ENCODE data around the gene RPL6.

RPL6 gene

DNA sequence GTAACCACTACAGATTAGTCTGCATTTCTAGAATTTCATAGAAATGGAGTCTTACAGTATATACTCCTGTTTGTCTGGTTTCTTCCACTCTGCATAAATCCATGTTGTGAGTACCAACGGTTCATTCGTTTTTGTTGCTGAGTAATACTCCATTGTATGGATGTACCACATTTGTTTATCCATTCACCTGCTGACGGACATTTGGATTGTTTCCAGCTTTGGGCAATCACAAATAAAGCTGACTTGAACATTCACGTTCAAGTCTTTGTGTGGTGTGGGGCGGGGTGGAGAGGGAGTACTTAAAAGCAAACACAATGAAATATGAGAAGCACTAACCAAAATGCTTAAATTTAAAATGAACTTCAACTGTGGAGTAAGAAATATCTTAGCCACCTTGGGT, 34.3 kb downstream of the RPL6 start:
- no peak for DNase-seq

DNA sequence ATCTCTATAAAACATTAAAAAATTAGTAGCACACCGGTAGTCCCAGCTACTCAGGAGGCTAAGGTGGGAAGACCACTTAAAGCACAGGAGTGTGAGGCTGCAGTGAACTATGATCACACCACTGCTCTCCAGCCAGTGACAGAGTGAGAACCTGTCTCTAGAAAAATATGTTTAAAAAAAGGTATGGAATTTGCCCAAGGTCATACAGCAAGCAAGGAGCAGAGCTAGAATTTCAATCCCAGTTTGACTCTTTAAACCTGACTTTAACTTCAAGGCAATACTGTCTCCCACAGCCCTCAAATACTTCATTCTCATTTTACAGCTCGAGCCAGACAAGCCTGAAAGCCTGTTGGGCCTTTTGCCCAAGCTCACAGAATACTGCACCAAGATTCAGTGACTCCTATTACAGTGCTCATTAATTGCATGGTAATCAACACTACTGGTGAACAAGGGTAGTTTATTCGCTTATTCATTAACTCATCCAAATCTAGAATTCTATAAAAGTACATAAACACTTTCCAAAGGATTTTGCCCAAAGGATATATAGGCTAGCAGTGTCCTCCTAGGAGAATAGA, 35.2 kb downstream of the RPL6 start:
- no peak for DNase-seq

DNA sequence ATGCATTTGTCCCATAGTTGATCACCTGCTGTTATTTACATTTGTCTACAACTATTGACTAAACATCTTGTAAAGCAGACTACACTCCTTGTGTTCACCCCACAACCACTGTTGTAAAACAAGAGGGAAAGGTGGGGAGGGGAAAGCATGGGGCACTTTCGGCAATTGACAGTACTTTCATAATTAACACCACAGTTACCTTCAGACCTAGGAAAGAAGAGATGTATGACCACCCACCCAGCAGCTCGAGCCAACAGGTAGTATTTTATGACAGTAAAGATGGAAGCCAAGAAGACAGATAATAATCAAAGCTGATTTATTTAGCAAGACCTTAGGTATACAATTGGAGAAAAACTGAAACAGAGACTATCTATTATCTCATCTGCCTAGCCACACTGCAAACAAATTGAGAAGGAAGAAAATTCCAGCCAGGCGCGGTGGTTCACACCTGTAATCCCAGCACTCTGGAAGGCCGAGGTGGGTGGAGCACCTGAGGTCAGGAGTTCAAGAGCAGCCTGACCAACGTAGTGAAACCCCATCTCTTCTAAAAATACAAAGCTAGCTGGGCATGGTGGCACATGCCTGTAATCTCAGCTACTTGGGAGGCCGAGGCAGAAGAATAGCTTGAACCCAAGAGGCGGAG, 38.4 kb downstream of the RPL6 start:
- DNase-seq = no peak

DNA sequence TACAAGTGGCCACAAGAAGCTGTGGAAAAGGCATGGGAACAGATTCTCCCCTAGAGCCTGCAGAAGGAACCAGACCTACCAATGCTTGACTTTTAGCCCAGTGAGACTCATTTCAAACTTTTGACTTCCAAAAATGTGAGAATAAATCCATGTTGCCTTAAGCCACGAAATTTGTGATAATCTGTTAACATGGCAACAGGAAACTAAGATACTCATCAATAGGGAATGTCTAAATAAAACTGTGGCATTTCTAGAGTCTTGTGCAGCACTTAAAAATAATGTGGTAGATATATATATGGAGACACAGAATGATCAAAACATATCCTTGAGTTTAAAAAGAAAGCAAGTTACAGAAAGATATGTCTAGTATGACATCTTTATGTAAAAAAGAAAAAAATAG, 39.2 kb downstream of the RPL6 start:
- no peak for DNase-seq

DNA sequence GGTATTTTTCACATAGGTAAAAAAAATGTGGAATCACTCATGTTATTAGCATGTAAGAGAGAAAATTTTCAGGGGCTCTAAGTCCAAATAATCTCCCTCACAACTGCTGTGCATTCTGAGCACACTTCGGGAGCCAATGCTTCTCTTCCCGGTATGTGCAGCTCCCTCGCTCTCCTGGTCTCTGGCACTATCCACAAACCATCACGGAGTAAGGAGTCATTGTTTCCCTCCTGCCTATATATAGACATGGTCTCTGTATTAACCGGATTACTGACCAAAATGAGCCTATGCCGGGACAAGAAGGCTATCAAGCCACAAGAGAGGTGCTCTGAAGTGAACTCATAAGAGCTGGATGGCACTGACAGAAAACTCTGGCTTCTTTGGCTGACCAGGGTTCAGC, 40.5 kb downstream of the RPL6 start:
- no peak for DNase-seq

DNA sequence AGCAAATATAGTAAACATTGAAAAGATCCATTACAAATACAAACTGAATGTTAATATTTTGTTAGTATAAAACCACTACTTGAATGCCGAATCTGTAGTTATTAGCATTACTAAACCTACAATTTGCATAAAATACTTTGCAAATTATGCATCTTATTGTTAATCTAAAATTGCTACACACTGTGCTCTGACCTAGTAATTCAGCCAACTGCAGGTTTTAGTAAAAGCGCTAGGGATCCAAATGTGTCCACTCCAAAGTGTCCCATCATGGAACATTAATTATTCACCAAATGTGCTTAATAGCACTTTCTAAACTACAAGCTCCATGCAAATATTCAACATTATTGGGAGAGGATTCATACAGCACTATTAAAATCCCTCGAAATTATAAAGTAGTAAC, 41.4 kb downstream of the RPL6 start:
- DNase-seq = no peak

DNA sequence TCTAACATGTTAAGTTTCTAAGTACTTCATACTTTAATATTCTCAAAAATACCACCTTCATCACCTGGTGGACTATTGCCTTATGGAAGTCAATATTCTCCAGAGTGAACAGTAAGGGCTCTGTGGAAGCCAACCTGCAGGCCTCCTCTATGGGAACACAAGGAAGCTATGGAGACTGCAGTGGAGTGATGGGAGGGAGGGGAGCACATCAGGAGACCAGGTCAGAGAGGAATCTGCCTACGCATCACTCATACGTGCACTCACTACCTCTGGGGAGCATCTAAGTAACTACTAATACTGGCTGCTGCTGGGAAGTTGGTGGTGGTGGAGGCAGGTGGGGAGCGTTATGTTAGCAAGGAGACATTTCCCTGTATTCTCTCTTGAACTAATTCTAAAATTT, 47.1 kb downstream of the RPL6 start:
- no peak for DNase-seq

DNA sequence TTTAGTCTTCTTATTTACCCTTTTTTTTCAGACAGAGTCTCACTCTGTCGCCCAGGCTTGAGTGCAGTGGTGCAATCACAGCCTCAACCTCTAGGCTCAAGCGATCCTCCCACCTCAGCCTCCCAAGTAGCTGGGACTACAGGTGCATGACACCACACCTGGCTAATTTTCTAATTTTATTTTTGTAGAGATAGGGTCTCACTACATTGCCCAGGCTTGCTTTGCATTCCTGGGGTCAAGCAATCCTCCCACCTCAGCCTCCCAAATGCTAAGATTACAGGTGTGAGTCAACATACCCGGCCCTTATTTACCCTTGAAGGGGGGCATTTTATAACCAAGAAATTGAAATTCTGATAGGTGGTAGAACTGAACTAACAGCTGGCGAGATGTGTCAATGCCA, 48.1 kb downstream of the RPL6 start:
- no peak for DNase-seq

DNA sequence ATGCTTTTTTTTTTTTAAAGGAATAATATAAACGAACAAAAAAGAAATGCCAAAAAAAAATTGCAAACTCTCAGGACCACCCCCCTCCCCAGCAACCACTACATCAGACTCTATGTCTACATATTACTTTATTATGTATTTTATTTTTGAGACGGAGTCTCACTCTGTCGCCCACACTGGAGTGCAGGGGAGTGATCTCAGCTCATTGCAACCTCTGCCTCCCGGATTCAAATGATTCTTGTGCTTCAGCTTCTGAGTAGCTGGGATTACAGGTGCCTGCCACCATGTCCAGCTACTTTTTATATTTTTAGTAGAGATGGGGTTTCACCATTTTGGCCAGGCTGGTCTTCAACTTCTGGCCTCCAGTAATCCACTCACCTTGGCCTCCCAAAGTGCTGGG, 50.1 kb downstream of the RPL6 start:
- DNase-seq = no peak

DNA sequence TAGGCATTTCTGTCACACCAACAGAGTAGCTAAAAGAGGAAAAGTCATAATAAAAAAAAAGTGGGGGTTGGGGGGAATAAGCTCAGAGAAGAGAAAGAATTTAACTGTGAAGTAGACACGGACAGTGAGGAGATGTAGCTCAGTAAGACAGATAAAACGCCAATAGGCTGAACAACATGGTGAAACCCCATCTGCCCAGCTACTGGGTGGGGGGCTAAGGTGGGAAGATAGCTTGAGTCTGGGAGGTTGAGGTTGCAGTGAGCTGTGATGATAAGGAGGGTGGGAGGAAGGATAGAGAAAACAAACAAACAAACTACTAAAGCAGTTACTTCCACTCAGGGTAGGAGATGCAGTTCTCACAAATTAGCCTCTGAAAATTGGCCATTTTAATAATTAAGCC, 52.2 kb downstream of the RPL6 start:
- no peak for DNase-seq
